SH-SY5Y (cell line): ENCODE data around the gene SMTNL2.

Source experiments
- GATA2 ChIP-seq: IDR thresholded peaks from 2 replicates; pipeline ENCODE4 v1.6.1; 2011; ENCODE audit warnings: mild to moderate bottlenecking, low read depth, low read length
- GATA3 ChIP-seq: IDR thresholded peaks from 2 replicates; pipeline ENCODE4 v1.6.1; 2011; ENCODE audit warnings: low read depth, mild to moderate bottlenecking, low read length, moderate library complexity

DNA sequence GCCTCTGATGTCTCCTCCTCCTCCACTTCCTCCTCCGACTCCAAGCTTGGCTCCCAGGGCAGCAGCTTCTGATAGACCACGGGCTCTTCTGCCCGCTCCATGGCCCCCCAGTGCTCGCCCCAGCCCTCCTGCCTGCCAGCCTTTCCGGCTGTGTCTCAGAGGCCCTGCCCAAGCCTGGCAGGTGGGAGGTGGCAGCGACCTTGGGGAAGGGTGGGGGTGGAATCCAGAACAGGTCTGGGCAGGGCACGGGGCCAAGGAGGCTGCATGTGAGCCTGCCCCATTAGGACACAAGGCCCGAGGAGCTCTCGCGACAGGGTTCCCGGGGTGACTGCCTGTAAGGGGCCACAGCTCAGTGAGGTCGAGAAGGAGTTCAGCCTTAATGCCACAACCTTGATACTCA lies 23.9 kb upstream of the SMTNL2 start, which contains the start of gene GGT6:
- TF ChIP-seq GATA2: no peak
- TF ChIP-seq GATA3: no peak
